ENCODE measurements around the gene DNAI1. TPM values are rescaled to one million over a fixed set of nuclear protein-coding genes. Genes with fewer than 3 reads are reported as not detected.

The DNAI1 gene
- total and polyA plus RNA-seq, 2 of the 13 experiments (the other 11 are each of a cell fraction or from before 2014, with no cell fraction given) = not detected

GRCh38 chr9:34526026-34526425 lies 67.4 kb downstream of the DNAI1 start (continued):
- TF ChIP-seq ZBTB40 (IDR thresholded peaks at IDR 0.05) (no peak), ZBTB40 (CRISPR knock-in tag; IDR thresholded peaks at IDR 0.05) (no peak), REL (CRISPR knock-in tag; conservative IDR thresholded peaks at IDR 0.05) (no peak), NFIB (CRISPR knock-in tag; IDR thresholded peaks at IDR 0.05; ENCODE audit: borderline replicate concordance) (no peak), GPN1 (CRISPR knock-in tag; IDR thresholded peaks at IDR 0.05; ENCODE audit: borderline replicate concordance) (no peak), MYC (CRISPR knock-in tag; IDR thresholded peaks at IDR 0.05; ENCODE audit: borderline replicate concordance) (no peak), NFYC (CRISPR knock-in tag; IDR thresholded peaks at IDR 0.05) (no peak), MAFG (CRISPR knock-in tag; IDR thresholded peaks at IDR 0.05) (no peak), ZNF121 (CRISPR knock-in tag; IDR thresholded peaks at IDR 0.05) (no peak), ZNF672 (CRISPR knock-in tag; IDR thresholded peaks at IDR 0.05) (no peak), NR2C2 (CRISPR knock-in tag; IDR thresholded peaks at IDR 0.05; ENCODE audit: borderline replicate concordance) (no peak)
- TF ChIP-seq, protein P1, sequence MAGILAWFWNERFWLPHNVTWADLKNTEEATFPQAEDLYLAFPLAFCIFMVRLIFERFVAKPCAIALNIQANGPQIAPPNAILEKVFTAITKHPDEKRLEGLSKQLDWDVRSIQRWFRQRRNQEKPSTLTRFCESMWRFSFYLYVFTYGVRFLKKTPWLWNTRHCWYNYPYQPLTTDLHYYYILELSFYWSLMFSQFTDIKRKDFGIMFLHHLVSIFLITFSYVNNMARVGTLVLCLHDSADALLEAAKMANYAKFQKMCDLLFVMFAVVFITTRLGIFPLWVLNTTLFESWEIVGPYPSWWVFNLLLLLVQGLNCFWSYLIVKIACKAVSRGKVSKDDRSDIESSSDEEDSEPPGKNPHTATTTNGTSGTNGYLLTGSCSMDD (CRISPR knock-in tag; IDR thresholded peaks at IDR 0.05) = no peak

Measured in HepG2 (cell line).